ENCODE data around the gene SCN10A.

SCN10A gene

DNA sequence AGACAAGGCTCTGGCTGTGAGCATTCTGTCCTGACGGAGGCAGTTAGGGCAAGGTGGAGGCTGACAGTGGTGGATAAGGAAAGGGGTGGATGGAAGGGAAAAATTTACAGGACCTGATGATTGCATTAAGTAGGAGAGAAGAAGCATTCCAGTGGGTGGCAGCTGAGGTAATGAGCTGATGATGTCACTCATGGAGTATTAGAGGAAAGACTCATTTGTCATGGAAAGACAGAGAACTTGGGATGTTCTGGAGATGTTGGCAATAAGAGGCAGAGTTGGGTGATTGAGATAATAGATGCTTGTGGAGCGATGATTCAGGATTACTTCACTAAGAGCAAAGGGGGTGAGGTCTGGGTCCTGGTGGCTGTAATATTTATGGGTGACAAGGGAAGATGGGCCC lies 102.9 kb downstream of the SCN10A start:
- DNase-seq (ENCODE audit: insufficient read length, low spot score): no peak
- FAIRE-seq: no peak
- TF ChIP-seq, protein P1, sequence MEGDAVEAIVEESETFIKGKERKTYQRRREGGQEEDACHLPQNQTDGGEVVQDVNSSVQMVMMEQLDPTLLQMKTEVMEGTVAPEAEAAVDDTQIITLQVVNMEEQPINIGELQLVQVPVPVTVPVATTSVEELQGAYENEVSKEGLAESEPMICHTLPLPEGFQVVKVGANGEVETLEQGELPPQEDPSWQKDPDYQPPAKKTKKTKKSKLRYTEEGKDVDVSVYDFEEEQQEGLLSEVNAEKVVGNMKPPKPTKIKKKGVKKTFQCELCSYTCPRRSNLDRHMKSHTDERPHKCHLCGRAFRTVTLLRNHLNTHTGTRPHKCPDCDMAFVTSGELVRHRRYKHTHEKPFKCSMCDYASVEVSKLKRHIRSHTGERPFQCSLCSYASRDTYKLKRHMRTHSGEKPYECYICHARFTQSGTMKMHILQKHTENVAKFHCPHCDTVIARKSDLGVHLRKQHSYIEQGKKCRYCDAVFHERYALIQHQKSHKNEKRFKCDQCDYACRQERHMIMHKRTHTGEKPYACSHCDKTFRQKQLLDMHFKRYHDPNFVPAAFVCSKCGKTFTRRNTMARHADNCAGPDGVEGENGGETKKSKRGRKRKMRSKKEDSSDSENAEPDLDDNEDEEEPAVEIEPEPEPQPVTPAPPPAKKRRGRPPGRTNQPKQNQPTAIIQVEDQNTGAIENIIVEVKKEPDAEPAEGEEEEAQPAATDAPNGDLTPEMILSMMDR (IDR thresholded peaks at IDR 0.05; ENCODE audit: insufficient read depth, missing control alignments): no peak

DNA sequence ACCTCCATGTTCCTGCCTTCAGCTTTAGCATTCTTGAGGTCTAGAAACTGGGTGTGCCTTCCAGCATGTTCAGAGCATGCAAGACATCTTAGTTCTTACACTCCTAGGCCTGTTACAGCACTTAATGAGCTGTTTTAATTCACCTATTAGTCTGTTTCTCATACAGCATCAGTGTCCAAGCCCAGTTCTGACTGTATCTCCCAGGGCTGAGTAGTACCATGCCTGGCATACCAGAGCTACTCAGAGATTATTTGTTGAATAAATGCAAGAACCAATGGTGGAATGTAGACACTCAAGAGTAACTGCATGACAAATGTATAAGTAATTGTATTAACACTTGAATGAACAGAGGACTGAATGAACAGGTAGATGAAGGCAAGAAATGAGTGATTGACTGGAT lies 104.7 kb downstream of the SCN10A start:
- TF ChIP-seq, protein P1 (IDR thresholded peaks at IDR 0.05; ENCODE audit: insufficient read depth, missing control alignments): no peak
- no peak for FAIRE-seq
- no peak for DNase-seq (ENCODE audit: insufficient read length, low spot score)

GRCh38 chr3:38707730-38708129 lies 108.3 kb downstream of the SCN10A start:
- DNase-seq (ENCODE audit: insufficient read length, low spot score) (no peak), FAIRE-seq (no peak)
- TF ChIP-seq, protein P1 (IDR thresholded peaks at IDR 0.05; ENCODE audit: insufficient read depth, missing control alignments): peak; percentile 15

DNA sequence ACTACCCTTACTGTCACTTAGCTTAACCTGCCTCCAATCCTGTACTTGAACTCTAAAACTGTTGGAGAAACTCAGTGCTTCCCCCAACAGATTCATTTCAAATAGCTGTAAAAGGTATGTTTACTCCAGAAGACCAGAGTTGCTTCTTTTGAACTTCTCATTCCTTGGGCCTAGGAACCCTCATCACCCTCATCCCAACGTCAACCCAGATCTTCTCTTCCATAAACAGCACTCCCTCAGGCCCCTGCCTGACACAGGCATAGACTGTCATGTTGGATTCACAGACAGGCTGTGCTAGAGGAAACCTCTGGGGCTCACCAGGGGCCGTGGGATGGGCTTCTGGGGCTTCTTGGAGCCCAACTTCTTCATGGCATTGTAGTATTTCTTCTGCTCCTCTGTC lies 109.1 kb downstream of the SCN10A start:
- DNase-seq (ENCODE audit: insufficient read length, low spot score): no peak
- no peak for FAIRE-seq
- TF ChIP-seq, protein P1 (IDR thresholded peaks at IDR 0.05; ENCODE audit: insufficient read depth, missing control alignments): no peak

DNA sequence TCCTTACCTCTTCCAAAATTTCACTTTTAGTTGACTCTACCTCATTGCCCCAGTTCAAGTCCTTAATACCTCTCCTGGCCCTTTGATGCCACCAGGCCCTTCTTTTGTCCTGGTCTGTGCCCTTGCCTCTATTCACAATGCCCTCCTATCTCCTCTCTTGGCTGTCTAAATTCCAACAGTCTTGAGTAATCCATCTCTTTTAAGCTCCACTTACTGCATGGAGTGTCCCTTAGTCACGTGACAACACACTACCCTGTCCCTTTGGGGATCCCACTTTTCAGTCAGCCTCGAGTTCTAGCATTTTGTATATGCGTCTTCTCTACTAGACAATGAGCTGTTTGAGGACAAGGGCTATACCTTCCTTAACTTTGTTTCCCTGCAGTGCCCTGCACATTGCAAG lies 113.8 kb downstream of the SCN10A start:
- DNase-seq (ENCODE audit: insufficient read length, low spot score) (no peak), FAIRE-seq (no peak)
- TF ChIP-seq, protein P1 (IDR thresholded peaks at IDR 0.05; ENCODE audit: insufficient read depth, missing control alignments): no peak

GRCh38 chr3:38698760-38699159 lies 117.3 kb downstream of the SCN10A start:
- TF ChIP-seq, protein P1 (IDR thresholded peaks at IDR 0.05; ENCODE audit: insufficient read depth, missing control alignments): no peak
- DNase-seq (ENCODE audit: insufficient read length, low spot score) (no peak), FAIRE-seq (no peak)

DNA sequence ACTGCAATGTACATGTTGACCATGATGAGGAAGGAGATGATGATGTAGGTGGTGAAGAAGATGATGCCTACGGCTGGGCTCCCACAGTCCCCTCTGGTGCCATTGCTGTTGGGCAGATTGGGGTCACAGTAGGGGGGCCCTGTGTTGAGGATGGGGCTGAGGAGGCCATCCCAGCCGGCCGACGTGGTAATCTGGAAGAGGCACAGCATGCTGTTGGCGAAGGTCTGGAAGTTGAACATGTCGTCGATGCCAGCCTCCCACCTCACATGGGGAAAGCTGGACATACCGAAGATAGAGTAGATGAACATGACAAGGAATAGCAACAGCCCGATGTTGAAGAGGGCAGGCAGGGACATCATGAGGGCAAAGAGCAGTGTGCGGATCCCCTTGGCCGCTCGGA lies 118.0 kb downstream of the SCN10A start:
- TF ChIP-seq, protein P1 (IDR thresholded peaks at IDR 0.05; ENCODE audit: insufficient read depth, missing control alignments): no peak
- DNase-seq (ENCODE audit: insufficient read length, low spot score): no peak
- no peak for FAIRE-seq
